K562 (cell line): ENCODE measurements around the gene RREB1. TPM values are rescaled to one million over a fixed set of nuclear protein-coding genes. Genes with fewer than 3 reads are reported as not detected.
A peak's percentile ranks its signal among the peaks of the same experiment; 100 is the strongest.

Experiments
- ASH1L ChIP-seq: fragments of 450-650 bp; IDR thresholded peaks from 2 replicates; pipeline ENCODE4 v1.6.1; 2018; ENCODE audit warnings: borderline replicate concordance, mild to moderate bottlenecking, low read depth; ENCODE audit not compliant: partially characterized antibody
- ATF3 ChIP-seq, 2 experiments: fragments of 450-650 bp in 1 of 2; sonication (generic) in 1 of 2; formaldehyde crosslinking in 1 of 2; IDR thresholded peaks in 1 of 2; conservative IDR thresholded peaks in 1 of 2; 2 replicates each; pipeline versions ENCODE4 v1.6.1 to v1.8.1; 2016 to 2023; ENCODE audit warnings: mild to moderate bottlenecking in 2 of 2, moderate library complexity in 2 of 2, inconsistent platforms in 1 of 2, missing genetic modification reagents in 1 of 2
- BCOR ChIP-seq: fragments of 450-650 bp; IDR thresholded peaks from 2 replicates; pipeline ENCODE4 v1.6.1; 2016
- BHLHE40 ChIP-seq: IDR thresholded peaks from 2 replicates; pipeline ENCODE4 v1.6.1; 2011; ENCODE audit warnings: low read length, improper control_type of control experiment
- CREB5 ChIP-seq: fragments of 250-450 bp; sonication (Bioruptor Pico); IDR thresholded peaks from 2 replicates; pipeline ENCODE4 v1.5.0; 2020; ENCODE audit warnings: mild to moderate bottlenecking
- CREM ChIP-seq: IDR thresholded peaks from 2 replicates; pipeline ENCODE4 v1.6.1; 2014; ENCODE audit warnings: antibody characterized with exemption, low read depth
- E2F3 ChIP-seq: fragments of 250-450 bp; sonication (Bioruptor Pico); IDR thresholded peaks from 2 replicates; pipeline ENCODE4 v1.4.0; 2020; ENCODE audit warnings: mild to moderate bottlenecking
- HOXB6 ChIP-seq: fragments of 250-450 bp; sonication (Bioruptor Pico); IDR thresholded peaks from 2 replicates; pipeline ENCODE4 v1.5.1; 2022; ENCODE audit warnings: mild to moderate bottlenecking, borderline replicate concordance
- KLF10 ChIP-seq: fragments of 250-450 bp; sonication (Bioruptor Pico); IDR thresholded peaks from 2 replicates; pipeline ENCODE4 v1.6.1; 2021; ENCODE audit warnings: matching md5 sums
- LARP7 ChIP-seq: fragments of 450-650 bp; IDR thresholded peaks from 2 replicates; pipeline ENCODE4 v1.6.1; 2016
- MNT ChIP-seq, 2 experiments: fragments of 450-650 bp; conservative IDR thresholded peaks; 2 replicates each; pipeline ENCODE4 v1.6.1; 2017; ENCODE audit warnings: mild to moderate bottlenecking in 2 of 2, moderate library complexity in 2 of 2
- PTRF ChIP-seq: fragments of 450-650 bp; IDR thresholded peaks from 2 replicates; pipeline ENCODE4 v1.6.1; 2016; ENCODE audit warnings: mild to moderate bottlenecking, missing genetic modification characterization, missing compliant biosample characterization
- REST ChIP-seq, 2 experiments: fragments of 450-650 bp; formaldehyde crosslinking in 1 of 2; IDR thresholded peaks; 2 replicates each; pipeline versions ENCODE4 v1.4.0 to v1.6.1; 2014 to 2020; ENCODE audit warnings: mild to moderate bottlenecking in 2 of 2, borderline replicate concordance in 1 of 2, low read depth in 1 of 2
- ZNF134 ChIP-seq: fragments of 250-450 bp; sonication (Bioruptor Pico); conservative IDR thresholded peaks from 2 replicates; pipeline ENCODE4 v1.4.0; 2020
- polyA plus RNA-seq, 8 experiments: library from polyadenylated mRNA; depleted of rRNA in 4 of 8; stranded (reverse) in 5 of 8; unstranded in 3 of 8; fragments of >200 nt; fragmentation: Nextera tagmentation in 2 of 8; fragmentation: Illumina TruSeq in 1 of 8; extraction: Ambion mirVana in 2 of 8; extraction: Trizol in 1 of 8; gene quantifications; 2 replicates each; pipeline versions ENCODE4 v1.2.1 to v1.2.3, GENCODE V29; 2011 to 2014; ENCODE audit warnings: inconsistent platforms in 1 of 8, missing spikeins in 1 of 8
- total RNA-seq, 7 experiments: library from RNA; depleted of rRNA in 6 of 7; stranded (reverse); fragments of >200 nt in 6 of 7; fragmentation: Illumina TruSeq in 2 of 7; extraction: Trizol in 2 of 7; gene quantifications; 2 replicates each; pipeline versions ENCODE4 v1.2.1 to v1.2.3, GENCODE V29; 2011 to 2021; ENCODE audit warnings: low replicate concordance in 1 of 7

The RREB1 gene
- total and polyA plus RNA-seq, 9 of the 15 experiments (the other 6 are each of a cell fraction or from before 2014, with no cell fraction given): 3.3 to 64.2 (median 19.3) TPM

- TF ChIP-seq REST (IDR thresholded peaks at IDR 0.05; ENCODE audit: borderline replicate concordance) (peak; percentile 52; the same call in 1 of the 2 replicates), REST (CRISPR knock-in tag; IDR thresholded peaks at IDR 0.05; ENCODE audit: low read depth) (peak; percentile 55), HOXB6 (CRISPR knock-in tag) (0 out of 2 replicates have a peak, but pooled peaks have one; percentile 17), MNT (conservative IDR thresholded peaks at IDR 0.05) (peak; percentile 88 to 92), BHLHE40 (peak; percentile 93), PTRF (tag) (no peak), ASH1L (no peak), BCOR (0 out of 2 replicates have a peak, but pooled peaks have one; percentile 9), ATF3 (IDR thresholded peaks at IDR 0.05) (peak; percentile 62; the same call in 1 of the 2 replicates), ATF3 (CRISPR knock-in tag; conservative IDR thresholded peaks at IDR 0.05) (peak; percentile 69; the same call in 1 of the 2 replicates), CREB5 (CRISPR knock-in tag) (no peak), E2F3 (CRISPR knock-in tag) (no peak), ZNF134 (CRISPR knock-in tag) (no peak; the same call in 1 of the 2 replicates), KLF10 (CRISPR knock-in tag) (no peak), CREM (peak; percentile 79), LARP7 (no peak)
These were observed 94.2 kb downstream of the RREB1 start (continued) for GRCh38 chr6:7201732-7202541.
